HG03280 (cell line): ENCODE measurements around the gene CNKSR3.
"Not testable (repeated sequence)": the region's sequence is repeated elsewhere in the genome, so short reads cannot be mapped to it uniquely, and the experiment has no call there.

ENCODE experiments used
- ATAC-seq: cut with Tn5 transposase; IDR thresholded peaks from one replicate; pipeline ENCODE4 v1.9.1; 2021; ENCODE audit warnings: mild to moderate bottlenecking, moderate library complexity; ENCODE audit not compliant: unreplicated experiment

Gene CNKSR3

GRCh38 chr6:154510144-154510905, at the start of gene CNKSR3:
CNKSR3 (minus strand) TSS chr6:154510685; CDS start chr6:154510114, 571 bp downstream.
- no peak for ATAC-seq

GRCh38 chr6:154558984-154559383, 48.5 kb upstream of the CNKSR3 start:
- ATAC-seq: no peak

- no peak for ATAC-seq
Observed at GRCh38 chr6:154558513-154558912, 48.0 kb upstream of the CNKSR3 start.

- no peak for ATAC-seq
Observed at GRCh38 chr6:154555073-154555677, 44.7 kb upstream of the CNKSR3 start.

- ATAC-seq: no peak
Observed at GRCh38 chr6:154554491-154554890, 44.0 kb upstream of the CNKSR3 start.

GRCh38 chr6:154550779-154551178, 40.3 kb upstream of the CNKSR3 start:
- ATAC-seq: no peak

- ATAC-seq: no peak
Observed at GRCh38 chr6:154549179-154549578, 38.7 kb upstream of the CNKSR3 start.

GRCh38 chr6:154548130-154548830, 37.8 kb upstream of the CNKSR3 start:
- ATAC-seq: no peak

- ATAC-seq: no peak
Observed at GRCh38 chr6:154543628-154544027, 33.1 kb upstream of the CNKSR3 start.

GRCh38 chr6:154542747-154543146, 32.3 kb upstream of the CNKSR3 start:
- no peak for ATAC-seq

- ATAC-seq: not testable (repeated sequence)
Observed at GRCh38 chr6:154541837-154542236, 31.4 kb upstream of the CNKSR3 start.

- ATAC-seq: no peak
Observed at GRCh38 chr6:154539593-154540269, 29.2 kb upstream of the CNKSR3 start.

- no peak for ATAC-seq
Observed at GRCh38 chr6:154538640-154539191, 28.2 kb upstream of the CNKSR3 start.

- no peak for ATAC-seq
Observed at GRCh38 chr6:154537511-154538325, 27.2 kb upstream of the CNKSR3 start.

GRCh38 chr6:154536999-154537398, 26.5 kb upstream of the CNKSR3 start:
- no peak for ATAC-seq

GRCh38 chr6:154536255-154536654, 25.8 kb upstream of the CNKSR3 start:
- no peak for ATAC-seq

- ATAC-seq: no peak
Observed at GRCh38 chr6:154535851-154536250, 25.4 kb upstream of the CNKSR3 start.

- no peak for ATAC-seq
Observed at GRCh38 chr6:154535147-154535546, 24.7 kb upstream of the CNKSR3 start.

GRCh38 chr6:154534531-154534930, 24.0 kb upstream of the CNKSR3 start:
- no peak for ATAC-seq

GRCh38 chr6:154532426-154532825, 21.9 kb upstream of the CNKSR3 start:
- ATAC-seq: no peak
